B cell (primary cell): ENCODE measurements around the gene KCNJ4. TPM values are rescaled to one million over a fixed set of nuclear protein-coding genes. Genes with fewer than 3 reads are reported as not detected.

Source experiments
- ATAC-seq: fragments of 200-7000 bp; cut with Tn5 transposase; one replicate; pipeline ENCODE4 v1.10.0; 2021; ENCODE audit warnings: low read depth, mild to moderate bottlenecking, moderate number of reproducible peaks, moderate library complexity
- CTCF ChIA-PET: fragments of 350-600 bp; sonication (Branson Sonifier 250); formaldehyde crosslinking; loops from one replicate; lab custom pipeline; 2021; ENCODE audit warnings: antibody characterized with exemption, inconsistent platforms; lab: Charles Lee
- POLR2A ChIA-PET: fragments of 350-600 bp; sonication (Branson Sonifier 250); formaldehyde crosslinking; loops from one replicate; lab custom pipeline; 2021; ENCODE audit warnings: antibody characterized with exemption; lab: Charles Lee
- DNase-seq: peaks from one replicate; pipeline ENCODE4 v3.0.0; 2013
- H2AFZ ChIP-seq: 2 replicates; pipeline ENCODE4 v1.6.1; 2012; ENCODE audit warnings: mild to moderate bottlenecking, low read depth, low read length; ENCODE audit not compliant: insufficient read depth, poor library complexity, severe bottlenecking
- H3K27ac ChIP-seq, 2 donors: 1 replicate in 1 of 2; 2 replicates in 1 of 2; pipeline ENCODE4 v1.5.1; 2012 to 2013; ENCODE audit warnings: low read length in 2 of 2, mild to moderate bottlenecking in 2 of 2, moderate library complexity in 1 of 2
- H3K27me3 ChIP-seq, 4 experiments: fragments of 200-600 bp in 1 of 4; sonication (generic) in 1 of 4; replicated peaks in 1 of 4; 1 replicate in 2 of 4; 2 replicates in 2 of 4; pipeline versions ENCODE4 v1.6.1 to v1.7.0; 2013 to 2016; ENCODE audit warnings: low read length in 3 of 4, mild to moderate bottlenecking in 2 of 4, mixed read lengths in 1 of 4, moderate library complexity in 1 of 4; ENCODE audit not compliant: insufficient read depth in 4 of 4, control insufficient read depth in 3 of 4; ENCODE audit errors: control extremely low read depth in 1 of 4
- H3K36me3 ChIP-seq, 2 experiments: replicated peaks in 1 of 2; 1 replicate in 1 of 2; 2 replicates in 1 of 2; pipeline versions ENCODE4 v1.6.1 to v1.7.1; 2013; ENCODE audit warnings: low read length in 1 of 2; ENCODE audit not compliant: insufficient read depth in 2 of 2, control insufficient read depth in 1 of 2; ENCODE audit errors: control extremely low read depth in 1 of 2, extremely low read depth in 1 of 2
- H3K4me1 ChIP-seq, 2 donors: fragments of 200-600 bp in 1 of 2; sonication (generic) in 1 of 2; 1 replicate in 1 of 2; 2 replicates in 1 of 2; pipeline versions ENCODE4 v1.5.1 to v1.6.1; 2013 to 2017; ENCODE audit warnings: low read length in 2 of 2; ENCODE audit not compliant: control insufficient read depth in 2 of 2, insufficient read depth in 2 of 2
- H3K4me2 ChIP-seq: replicated peaks from 2 replicates; pipeline ENCODE3; 2012; ENCODE audit warnings: mild to moderate bottlenecking, low read depth, low read length; ENCODE audit not compliant: poor library complexity, severe bottlenecking
- H3K4me3 ChIP-seq, 5 experiments: fragments of 200-600 bp in 1 of 5; sonication (generic) in 1 of 5; 1 replicate in 3 of 5; 2 replicates in 2 of 5; pipeline versions ENCODE4 v1.5.1 to v1.7.0; 2011 to 2016; ENCODE audit warnings: low read length in 4 of 5, mild to moderate bottlenecking in 4 of 5, low read depth in 2 of 5, control low read depth in 1 of 5, moderate library complexity in 1 of 5; ENCODE audit not compliant: insufficient read depth in 1 of 5; ENCODE audit errors: control extremely low read depth in 1 of 5, extremely low read depth in 1 of 5
- H3K79me2 ChIP-seq: fragments of 200-600 bp; sonication (generic); one replicate; pipeline ENCODE4 v1.6.0; 2016; ENCODE audit warnings: low read length; ENCODE audit not compliant: control insufficient read depth, insufficient read depth
- H3K9ac ChIP-seq: fragments of 200-600 bp; sonication (generic); 2 replicates; pipeline ENCODE4 v1.6.1; 2017; ENCODE audit warnings: mild to moderate bottlenecking, low read length, moderate library complexity
- H3K9me3 ChIP-seq, 3 donors: one replicate each; pipeline versions ENCODE4 v1.6.1 to v1.7.1; 2013; ENCODE audit warnings: low read length in 2 of 3; ENCODE audit not compliant: control insufficient read depth in 2 of 3, insufficient read depth in 1 of 3; ENCODE audit errors: control extremely low read depth in 1 of 3
- H4K20me1 ChIP-seq: 2 replicates; pipeline ENCODE4 v1.6.0; 2012; ENCODE audit warnings: mild to moderate bottlenecking, low read length; ENCODE audit not compliant: insufficient read depth, control insufficient read depth, poor library complexity, severe bottlenecking
- H3K27ac Mint-ChIP-seq: one replicate; pipeline ENCODE4 v1.8.0; 2021; ENCODE audit warnings: mixed read lengths
- H3K27me3 Mint-ChIP-seq: one replicate; pipeline ENCODE4 v1.8.0; 2021; ENCODE audit warnings: mixed read lengths
- H3K4me1 Mint-ChIP-seq: one replicate; pipeline ENCODE4 v1.8.0; 2021; ENCODE audit warnings: mixed read lengths
- H3K4me3 Mint-ChIP-seq: one replicate; pipeline ENCODE4 v1.8.0; 2021; ENCODE audit warnings: mixed read lengths
- H3K9me3 Mint-ChIP-seq: one replicate; pipeline ENCODE4 v1.8.0; 2022; ENCODE audit warnings: mixed read lengths; ENCODE audit not compliant: insufficient read depth
- CTCF ChIP-seq: fragments of 200-600 bp; IDR thresholded peaks from one replicate; pipeline ENCODE4 v1.8.0; 2022; ENCODE audit warnings: antibody characterized with exemption, mild to moderate bottlenecking
- EZH2 ChIP-seq: IDR thresholded peaks from 2 replicates; pipeline ENCODE4 v1.6.1; 2012; ENCODE audit warnings: borderline replicate concordance, low read depth, mild to moderate bottlenecking, moderate library complexity, low read length; ENCODE audit not compliant: insufficient read depth, poor library complexity, severe bottlenecking
- WGBS: methylation state at CpG from one replicate; pipeline ENCODE4 v1.1.5; 2013; ENCODE audit warnings: missing lambda C conversion rate; ENCODE audit not compliant: insufficient coverage; 5-methylcytosine and 5-hydroxymethylcytosine counted together
- intact Hi-C: fragments of 100-400 bp; cut with micrococcal nuclease; formaldehyde crosslinking; loops from one replicate; pipeline ENCODE4 v1.10.0; 2022
- polyA plus RNA-seq: library from polyadenylated mRNA; depleted of rRNA; stranded (reverse); fragments of >200 nt; gene quantifications from 2 replicates; pipeline ENCODE4 v1.2.3, GENCODE V29; 2012
- total RNA-seq, 2 donors: library from RNA; stranded (reverse); fragments of 120-200 nt in 1 of 2; gene quantifications; 1 replicate in 1 of 2; 2 replicates in 1 of 2; pipeline versions ENCODE4 v1.2.3 to v1.2.4, GENCODE V29; 2013 to 2022

Gene KCNJ4
- total and polyA plus RNA-seq, 2 donors (not counting 1 experiment from before 2014, with no cell fraction given) = not detected

- TF ChIP-seq EZH2 (no peak), CTCF (no peak)
- ATAC-seq (no peak), DNase-seq (no peak)
- no peaks in the 10 kb centered on the region for H3K4me1 Mint-ChIP-seq
- H3K9me3 ChIP-seq = no peaks in the 10 kb centered on the region
- H3K9me3 Mint-ChIP-seq = no peaks in the 10 kb centered on the region
- H3K27me3 ChIP-seq = no peaks in the 10 kb centered on the region
- no peaks in the 10 kb centered on the region for H3K27me3 Mint-ChIP-seq
- POLR2A ChIA-PET = interaction anchor here (0.7 kb wide), 1 partner anchor 27 kb away, joined by 7 read pairs; no protein-coding TSS in a partner anchor
- no peaks in the 10 kb centered on the region for H3K36me3 ChIP-seq
- whole genome bisulfite sequencing = 77% methylated on average over 13 of the region's 14 CpGs
- H3K9ac ChIP-seq = no peak overlapping the region
- H3K4me2 ChIP-seq = no peak overlapping the region
- H4K20me1 ChIP-seq = no peaks in the 10 kb centered on the region
- intact Hi-C loops = no loop called here
- peak overlapping the region; percentile 15 for H3K27ac Mint-ChIP-seq
- H3K4me3 Mint-ChIP-seq = no peak overlapping the region
- no peaks in the 10 kb centered on the region for H3K4me1 ChIP-seq
- no peak overlapping the region for H3K4me3 ChIP-seq
- H3K79me2 ChIP-seq = no peaks in the 10 kb centered on the region
- H3K27ac ChIP-seq = no peak overlapping the region
- CTCF ChIA-PET = no interaction called here
- no peak overlapping the region for H2AFZ ChIP-seq
Measured at GRCh38 chr22:38418589-38418988, 36.4 kb downstream of the KCNJ4 start.

- peaks cover 2% of the 10 kb centered on the region for H3K4me1 Mint-ChIP-seq
- no peak for TF ChIP-seq CTCF
- TF ChIP-seq EZH2 = no peak
- WGBS = 90% methylated on average over 13 of the region's 16 CpGs
- Histone ChIP-seq H3K4me1 (peaks cover 2 to 4% of the 10 kb centered on the region in 2 donors), H3K36me3 (no peaks in the 10 kb centered on the region), H2AFZ (no peak overlapping the region), H3K9me3 (no peaks in the 10 kb centered on the region), H4K20me1 (no peaks in the 10 kb centered on the region), H3K4me3 (no peak overlapping the region), H3K79me2 (no peaks in the 10 kb centered on the region), H3K4me2 (no peak overlapping the region), H3K27ac (no peak overlapping the region), H3K27me3 (peaks cover 0 to 2% (median 0%) of the 10 kb centered on the region in 4 experiments), H3K9ac (no peak overlapping the region)
- H3K27ac Mint-ChIP-seq = no peak overlapping the region
- POLR2A ChIA-PET = no interaction called here
- no peaks in the 10 kb centered on the region for H3K9me3 Mint-ChIP-seq
- CTCF ChIA-PET = no interaction called here
- intact Hi-C loops = no loop called here
- ATAC-seq (no peak), DNase-seq (no peak)
- H3K4me3 Mint-ChIP-seq = no peak overlapping the region
- no peaks in the 10 kb centered on the region for H3K27me3 Mint-ChIP-seq
Measured at GRCh38 chr22:38417252-38418060, 37.5 kb downstream of the KCNJ4 start.
